Left lung (tissue), 10 donors: ENCODE measurements around the gene GTSE1. TPM values are rescaled to one million over a fixed set of nuclear protein-coding genes. Genes with fewer than 3 reads are reported as not detected.

ENCODE experiments used
- ATAC-seq: fragments of 200-7000 bp; cut with Tn5 transposase; one replicate; pipeline ENCODE4 v1.9.1; 2020; ENCODE audit warnings: moderate library complexity
- DNase-seq, 4 donors: peaks; one replicate each; pipeline ENCODE4 v3.0.0-alpha.2; 2013 to 2020
- H3K27ac ChIP-seq, 2 donors: fragments of 200-600 bp; sonication (generic) in 1 of 2; one replicate each; pipeline versions ENCODE4 v1.5.0 to v1.8.0; 2020 to 2021
- H3K27me3 ChIP-seq, 2 donors: fragments of 200-600 bp; sonication (generic) in 1 of 2; one replicate each; pipeline versions ENCODE4 v1.5.0 to v1.8.0; 2020 to 2021
- H3K36me3 ChIP-seq, 2 donors: fragments of 200-600 bp; sonication (generic) in 1 of 2; one replicate each; pipeline versions ENCODE4 v1.5.0 to v1.8.0; 2020 to 2021
- H3K4me1 ChIP-seq, 2 donors: fragments of 200-600 bp; one replicate each; pipeline ENCODE4 v1.8.0; 2021
- H3K4me3 ChIP-seq, 2 donors: fragments of 200-600 bp; sonication (generic) in 1 of 2; one replicate each; pipeline versions ENCODE4 v1.5.0 to v1.8.0; 2020 to 2021; ENCODE audit warnings: mild to moderate bottlenecking in 1 of 2
- H3K9me3 ChIP-seq, 2 donors: fragments of 200-600 bp; sonication (generic) in 1 of 2; one replicate each; pipeline versions ENCODE4 v1.5.0 to v1.8.0; 2020 to 2021
- intact Hi-C, 2 donors: fragments of 100-400 bp; cut with DNase I; formaldehyde crosslinking; loops; one replicate each; pipeline versions ENCODE4 v1.11.2 to v1.14.2; 2022
- polyA plus RNA-seq, 6 donors: library from polyadenylated mRNA; unstranded; fragments of 120-200 nt; gene quantifications; one replicate each; pipeline ENCODE4 v1.2.1, GENCODE V29; 2013; ENCODE audit not compliant: insufficient read length in 6 of 6
- total RNA-seq, 2 donors: library from RNA; stranded (reverse); fragmentation: NEBNext Ultra II Directional; extraction: Animal tissue kit (Norgen Biotek cat#: 25700); gene quantifications; one replicate each; pipeline ENCODE4 v1.2.1, GENCODE V29; 2021
- TF ChIP-seq, protein P1 (sequence below), 2 donors: fragments of 200-600 bp; sonication (generic) in 1 of 2; IDR thresholded peaks; one replicate each; pipeline versions ENCODE4 v1.5.0 to v1.8.0; 2021; ENCODE audit warnings: antibody characterized with exemption in 2 of 2
- donor health status: DM: no; HTN: yes; CAD: no.
- donor health status: DM: no; HTN: no; CAD: no.

The GTSE1 gene
- total and polyA plus RNA-seq, 8 donors: 1.5 to 30.6 (median 15.3) TPM

DNA sequence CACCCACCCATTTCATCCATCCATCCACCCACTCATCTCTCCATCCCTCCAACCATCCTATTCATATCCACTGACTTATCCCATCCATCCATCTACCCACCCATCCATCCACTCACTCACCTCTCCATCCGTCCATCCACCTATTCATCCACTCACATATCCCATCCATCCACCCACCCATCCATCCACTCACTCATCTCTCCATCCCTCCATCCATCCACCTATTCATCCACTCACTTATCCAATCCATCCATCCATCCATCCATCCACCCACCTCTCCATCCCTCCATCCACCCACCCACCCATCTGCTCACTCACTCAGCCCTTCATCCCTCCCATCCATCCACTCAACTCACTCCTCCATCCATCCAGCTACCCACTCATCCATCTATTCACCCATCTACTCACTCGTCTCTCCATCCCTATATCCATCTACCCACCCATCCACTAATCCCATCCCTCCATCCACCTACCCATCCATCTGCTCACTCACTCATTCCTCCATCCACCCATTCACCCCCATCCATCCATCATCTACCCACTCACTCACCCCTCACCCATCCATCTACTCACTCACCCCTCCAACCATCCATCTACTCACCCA lies 75.1 kb downstream of the GTSE1 start:
- no peak for ATAC-seq
- peaks cover 0 to 6% of the 10 kb centered on the region in 2 donors for H3K36me3 ChIP-seq
- peaks cover 0 to 32% of the 10 kb centered on the region in 2 donors for H3K27me3 ChIP-seq
- no peak for DNase-seq
- intact Hi-C loops: no loop called here
- H3K4me3 ChIP-seq: no peak overlapping the region
- H3K9me3 ChIP-seq: peaks cover 0 to 10% of the 10 kb centered on the region in 2 donors
- H3K4me1 ChIP-seq: peaks cover 8 to 15% of the 10 kb centered on the region in 2 donors
- TF ChIP-seq, protein P1, sequence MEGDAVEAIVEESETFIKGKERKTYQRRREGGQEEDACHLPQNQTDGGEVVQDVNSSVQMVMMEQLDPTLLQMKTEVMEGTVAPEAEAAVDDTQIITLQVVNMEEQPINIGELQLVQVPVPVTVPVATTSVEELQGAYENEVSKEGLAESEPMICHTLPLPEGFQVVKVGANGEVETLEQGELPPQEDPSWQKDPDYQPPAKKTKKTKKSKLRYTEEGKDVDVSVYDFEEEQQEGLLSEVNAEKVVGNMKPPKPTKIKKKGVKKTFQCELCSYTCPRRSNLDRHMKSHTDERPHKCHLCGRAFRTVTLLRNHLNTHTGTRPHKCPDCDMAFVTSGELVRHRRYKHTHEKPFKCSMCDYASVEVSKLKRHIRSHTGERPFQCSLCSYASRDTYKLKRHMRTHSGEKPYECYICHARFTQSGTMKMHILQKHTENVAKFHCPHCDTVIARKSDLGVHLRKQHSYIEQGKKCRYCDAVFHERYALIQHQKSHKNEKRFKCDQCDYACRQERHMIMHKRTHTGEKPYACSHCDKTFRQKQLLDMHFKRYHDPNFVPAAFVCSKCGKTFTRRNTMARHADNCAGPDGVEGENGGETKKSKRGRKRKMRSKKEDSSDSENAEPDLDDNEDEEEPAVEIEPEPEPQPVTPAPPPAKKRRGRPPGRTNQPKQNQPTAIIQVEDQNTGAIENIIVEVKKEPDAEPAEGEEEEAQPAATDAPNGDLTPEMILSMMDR (IDR thresholded peaks at IDR 0.05): no peak
- H3K27ac ChIP-seq: no peak overlapping the region

DNA sequence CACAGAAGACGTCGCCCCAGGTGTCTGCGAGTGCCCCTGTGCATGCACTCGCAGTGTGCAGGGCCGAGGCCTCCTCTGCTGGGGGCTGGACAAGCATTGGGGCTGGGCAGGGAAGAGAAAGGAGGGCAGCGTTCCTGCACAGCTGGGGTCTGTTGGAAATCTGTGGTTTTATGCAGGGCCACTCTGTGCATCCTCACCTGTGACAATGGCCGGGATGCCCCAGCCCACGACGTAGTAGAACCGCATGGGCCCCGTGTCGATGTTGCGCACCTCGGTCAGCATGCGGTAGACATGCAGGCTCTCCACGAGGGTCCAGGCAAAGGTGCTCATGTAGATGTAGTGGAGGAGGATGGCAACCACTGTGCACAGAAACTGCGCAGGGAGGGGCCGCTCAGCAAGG lies 76.0 kb downstream of the GTSE1 start:
- H3K9me3 ChIP-seq: peaks cover 0 to 10% of the 10 kb centered on the region in 2 donors
- no peak for ATAC-seq
- TF ChIP-seq, protein P1 (IDR thresholded peaks at IDR 0.05): no peak

DNA sequence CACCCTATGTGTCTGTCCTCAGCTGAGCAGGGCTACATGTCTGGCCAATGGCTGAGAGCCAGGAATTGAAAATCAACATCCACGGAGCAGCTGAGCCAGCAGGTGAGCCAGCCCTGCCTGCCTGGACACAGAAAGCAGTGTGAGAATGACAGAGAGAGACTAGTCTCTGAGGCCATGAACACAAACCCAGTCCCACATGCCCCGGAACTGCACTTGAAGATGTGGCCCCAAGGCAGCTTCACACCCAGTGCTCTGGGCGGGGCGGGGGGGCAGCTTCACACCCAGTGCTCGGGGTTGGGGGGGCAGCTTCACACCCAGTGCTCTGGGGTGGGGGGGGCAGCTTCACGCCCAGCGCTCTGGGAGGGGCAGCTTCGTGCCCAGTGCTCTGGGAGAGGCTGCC lies 76.5 kb downstream of the GTSE1 start:
- ATAC-seq (no peak), DNase-seq (peak in 1 of 4 donors; percentile 43)
- H3K27ac ChIP-seq: no peak overlapping the region
- TF ChIP-seq, protein P1 (IDR thresholded peaks at IDR 0.05): no peak
- no peak overlapping the region for H3K4me3 ChIP-seq
- H3K27me3 ChIP-seq: peaks cover 0 to 18% of the 10 kb centered on the region in 2 donors
- H3K9me3 ChIP-seq: peaks cover 0 to 10% of the 10 kb centered on the region in 2 donors
- peaks cover 8 to 10% of the 10 kb centered on the region in 2 donors for H3K4me1 ChIP-seq
- intact Hi-C loops: no loop called here
- H3K36me3 ChIP-seq: no peaks in the 10 kb centered on the region

More for the DNA sequence above, 76.0 kb downstream of the GTSE1 start:
- no peak overlapping the region for H3K27ac ChIP-seq
- intact Hi-C loops: no loop called here
- H3K27me3 ChIP-seq: peaks cover 0 to 23% of the 10 kb centered on the region in 2 donors
- no peak overlapping the region for H3K4me3 ChIP-seq
- no peaks in the 10 kb centered on the region for H3K36me3 ChIP-seq
- peak in 1 of 4 donors; percentile 60 for DNase-seq
- peaks cover 8 to 11% of the 10 kb centered on the region in 2 donors for H3K4me1 ChIP-seq

DNA sequence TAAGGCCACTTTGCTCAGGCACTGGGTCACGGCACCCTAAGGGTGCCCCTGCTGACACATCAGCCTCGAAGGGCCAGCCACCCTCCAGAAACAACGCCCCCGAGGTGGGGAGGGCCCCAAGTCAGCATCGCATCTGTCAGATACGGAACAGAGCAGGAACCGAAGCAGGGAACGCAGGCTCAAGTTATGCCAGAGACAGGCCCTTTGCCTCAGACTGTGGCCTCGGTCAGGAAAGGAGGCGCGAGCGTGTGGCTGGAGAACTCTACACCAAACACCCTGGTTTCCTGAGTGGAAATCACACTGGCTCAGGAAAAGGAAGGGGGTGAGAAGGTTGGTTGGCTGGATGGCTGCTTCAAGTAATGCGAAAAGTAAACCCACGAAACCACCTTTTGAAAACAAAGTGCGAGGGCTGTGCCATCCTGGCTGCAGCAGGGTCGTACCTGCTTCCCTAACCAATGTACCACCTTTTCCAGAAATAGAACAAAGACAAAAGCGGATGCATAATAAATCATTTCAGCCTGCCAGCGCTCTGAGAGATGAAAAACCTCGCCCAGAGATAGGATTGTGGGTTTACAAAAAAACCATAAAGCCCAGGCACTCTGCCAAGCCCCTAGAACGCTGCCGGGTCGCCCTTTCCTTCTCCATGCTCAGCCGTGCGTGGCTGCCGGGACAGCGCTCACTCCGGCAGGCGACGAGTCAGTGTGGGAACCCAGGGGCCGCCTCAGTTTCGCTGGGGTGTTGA lies 77.4 kb downstream of the GTSE1 start:
- intact Hi-C loops: no loop called here
- peaks cover 0 to 18% of the 10 kb centered on the region in 2 donors for H3K27me3 ChIP-seq
- no peaks in the 10 kb centered on the region for H3K36me3 ChIP-seq
- peaks cover 0 to 10% of the 10 kb centered on the region in 2 donors for H3K9me3 ChIP-seq
- DNase-seq (peak in 1 of 4 donors; percentile 55), ATAC-seq (no peak)
- H3K4me1 ChIP-seq: peaks cover 8 to 14% of the 10 kb centered on the region in 2 donors
- no peak overlapping the region for H3K4me3 ChIP-seq
- TF ChIP-seq, protein P1 (IDR thresholded peaks at IDR 0.05): no peak
- H3K27ac ChIP-seq: no peak overlapping the region
